ENCODE measurements around the gene SAMD1. TPM values are rescaled to one million over a fixed set of nuclear protein-coding genes. Genes with fewer than 3 reads are reported as not detected.
A peak's percentile ranks its signal among the peaks of the same experiment; 100 is the strongest.

Gene SAMD1
- total and polyA plus RNA-seq, 2 experiments from 2014 or later: 32.2 to 69.0 TPM

GRCh38 chr19:14111486-14111885 is 20.9 kb upstream of the SAMD1 start:
- Mint-ChIP-seq H3K36me3 (ENCODE audit: low read depth) (no peaks in the 10 kb centered on the region), H3K9me3 (no peaks in the 10 kb centered on the region; the same call in 2 of the 3 replicates), H3K4me3 (no peak overlapping the region), H3K27ac (no peak overlapping the region), H3K4me1 (peaks cover 31% of the 10 kb centered on the region), H3K27me3 (ENCODE audit: insufficient read depth, low read depth, poor library complexity) (peaks cover 4% of the 10 kb centered on the region)
- Histone ChIP-seq H3K27ac (ENCODE audit: low read depth) (no peak overlapping the region), H3K9me2 (ENCODE audit: insufficient read depth) (no peaks in the 10 kb centered on the region), H3K4me3 (no peak overlapping the region), H3F3A (replicated peaks; ENCODE audit: low read depth) (peaks cover 15% of the 10 kb centered on the region), H2AFZ (no peak overlapping the region), H3K79me2 (replicated peaks; ENCODE audit: insufficient read depth) (peaks cover 12% of the 10 kb centered on the region), H3K4me1 (ENCODE audit: insufficient read depth) (peaks cover 37% of the 10 kb centered on the region), H4K20me1 (replicated peaks; ENCODE audit: insufficient read depth) (peaks cover 8% of the 10 kb centered on the region; the same call in 1 of the 2 replicates), H3K27me3 (ENCODE audit: insufficient read depth) (no peaks in the 10 kb centered on the region), H3K4me2 (peak overlapping the region; percentile 64; the same call in 1 of the 2 replicates), H3K36me3 (ENCODE audit: insufficient read depth) (no peaks in the 10 kb centered on the region)
- no peak for TF ChIP-seq EZH2phosphoT487 (IDR thresholded peaks at IDR 0.05; ENCODE audit: unreplicated experiment)
- TF ChIP-seq STAT1 (IDR thresholded peaks at IDR 0.05; ENCODE audit: unreplicated experiment): no peak
- TF ChIP-seq POLR2AphosphoS5 (IDR thresholded peaks at IDR 0.05; ENCODE audit: low read depth): no peak
- TF ChIP-seq CTCF (conservative IDR thresholded peaks at IDR 0.05; ENCODE audit: low read depth in 2 of 2): no peak
- no peak for TF ChIP-seq REST (IDR thresholded peaks at IDR 0.05; ENCODE audit: unreplicated experiment)
- TF ChIP-seq ZNF114 (CRISPR knock-in tag; IDR thresholded peaks at IDR 0.05): no peak
- TF ChIP-seq EZH2 (IDR thresholded peaks at IDR 0.05; ENCODE audit: low read depth, unreplicated experiment): no peak
- no peak for DNase-seq (ENCODE audit: low spot score)
- no peak for ATAC-seq

GRCh38 chr19:14110650-14111049 is 20.1 kb upstream of the SAMD1 start:
- H3F3A ChIP-seq (replicated peaks; ENCODE audit: low read depth): peaks cover 15% of the 10 kb centered on the region
- peaks cover 29% of the 10 kb centered on the region for H3K4me1 ChIP-seq (ENCODE audit: insufficient read depth)
- H3K27me3 ChIP-seq (ENCODE audit: insufficient read depth): no peaks in the 10 kb centered on the region
- DNase-seq (ENCODE audit: low spot score): no peak
- no peak overlapping the region; the same call in 1 of the 2 replicates for H3K27ac Mint-ChIP-seq
- H3K36me3 Mint-ChIP-seq (ENCODE audit: low read depth): no peaks in the 10 kb centered on the region
- no peak overlapping the region for H3K4me2 ChIP-seq
- no peak overlapping the region for H3K4me3 Mint-ChIP-seq
- H3K9me3 Mint-ChIP-seq: no peaks in the 10 kb centered on the region
- peaks cover 25% of the 10 kb centered on the region for H3K4me1 Mint-ChIP-seq
- H3K36me3 ChIP-seq (ENCODE audit: insufficient read depth): no peaks in the 10 kb centered on the region
- H3K27ac ChIP-seq (ENCODE audit: low read depth): no peak overlapping the region
- peaks cover 4% of the 10 kb centered on the region for H3K27me3 Mint-ChIP-seq (ENCODE audit: insufficient read depth, low read depth, poor library complexity)
- no peak for ATAC-seq
- no peak overlapping the region for H3K4me3 ChIP-seq
- no peak overlapping the region for H2AFZ ChIP-seq
- peaks cover 4% of the 10 kb centered on the region; the same call in 1 of the 2 replicates for H3K79me2 ChIP-seq (replicated peaks; ENCODE audit: insufficient read depth)
- no peaks in the 10 kb centered on the region for H3K9me2 ChIP-seq (ENCODE audit: insufficient read depth)
- H4K20me1 ChIP-seq (replicated peaks; ENCODE audit: insufficient read depth): no peaks in the 10 kb centered on the region; the same call in 1 of the 2 replicates
- no peak for TF ChIP-seq EZH2phosphoT487 (IDR thresholded peaks at IDR 0.05; ENCODE audit: unreplicated experiment)
- TF ChIP-seq CTCF (conservative IDR thresholded peaks at IDR 0.05; ENCODE audit: low read depth in 2 of 2): no peak
- no peak for TF ChIP-seq ZNF331 (CRISPR knock-in tag; IDR thresholded peaks at IDR 0.05; ENCODE audit: low read depth)
- no peak for TF ChIP-seq STAT1 (IDR thresholded peaks at IDR 0.05; ENCODE audit: unreplicated experiment)
